Mesothelial cell of epicardium (in vitro differentiated cells): ENCODE measurements around the gene TMEM213. TPM values are rescaled to one million over a fixed set of nuclear protein-coding genes. Genes with fewer than 3 reads are reported as not detected.

Experiments
- DNase-seq, 2 experiments: peaks; one replicate each; pipeline ENCODE4 v3.0.0; 2021; ENCODE audit warnings: low spot score in 2 of 2; ENCODE audit not compliant: unreplicated experiment in 2 of 2
- H3K27ac Mint-ChIP-seq: 2 replicates; pipeline ENCODE4 v1.8.0; 2021; ENCODE audit warnings: mixed read lengths
- H3K27me3 Mint-ChIP-seq: 2 replicates; pipeline ENCODE4 v1.8.0; 2021; ENCODE audit warnings: low read depth, mixed read lengths
- H3K36me3 Mint-ChIP-seq: 2 replicates; pipeline ENCODE4 v1.8.0; 2021; ENCODE audit warnings: mixed read lengths
- H3K4me1 Mint-ChIP-seq: 2 replicates; pipeline ENCODE4 v1.8.0; 2021; ENCODE audit warnings: mixed read lengths
- H3K4me3 Mint-ChIP-seq: 2 replicates; pipeline ENCODE4 v1.8.0; 2021; ENCODE audit warnings: mild to moderate bottlenecking, moderate library complexity, mixed read lengths
- H3K9me3 Mint-ChIP-seq: 2 replicates; pipeline ENCODE4 v1.8.0; 2021; ENCODE audit warnings: mixed read lengths
- CTCF ChIP-seq: fragments of 200-600 bp; sonication (generic); IDR thresholded peaks from one replicate; pipeline ENCODE4 v1.5.0; 2021; ENCODE audit warnings: antibody characterized with exemption; ENCODE audit not compliant: unreplicated experiment
- total RNA-seq: library from RNA; stranded (reverse); gene quantifications from 3 replicates; pipeline ENCODE4 v1.2.1, GENCODE V29; 2021

Gene TMEM213
- total RNA-seq, 1 donor from 2014 or later = not detected

GRCh38 chr7:138842111-138842510, 44.3 kb downstream of the TMEM213 start:
- Mint-ChIP-seq H3K27ac (no peak overlapping the region), H3K36me3 (peaks cover 30% of the 10 kb centered on the region), H3K4me3 (no peak overlapping the region), H3K27me3 (no peaks in the 10 kb centered on the region), H3K4me1 (peaks cover 15% of the 10 kb centered on the region), H3K9me3 (no peaks in the 10 kb centered on the region)
- DNase-seq = no peak
- TF ChIP-seq CTCF = no peak

GRCh38 chr7:138843632-138844580, 46.1 kb downstream of the TMEM213 start:
- no peak overlapping the region for H3K27ac Mint-ChIP-seq
- no peak overlapping the region for H3K4me3 Mint-ChIP-seq
- DNase-seq = no peak
- no peaks in the 10 kb centered on the region for H3K9me3 Mint-ChIP-seq
- H3K36me3 Mint-ChIP-seq = peaks cover 31% of the 10 kb centered on the region
- no peaks in the 10 kb centered on the region for H3K27me3 Mint-ChIP-seq
- H3K4me1 Mint-ChIP-seq = peaks cover 6% of the 10 kb centered on the region
- TF ChIP-seq CTCF = no peak

GRCh38 chr7:138845711-138846110, 47.9 kb downstream of the TMEM213 start:
- H3K27me3 Mint-ChIP-seq = no peaks in the 10 kb centered on the region
- no peak overlapping the region for H3K4me3 Mint-ChIP-seq
- H3K27ac Mint-ChIP-seq = no peak overlapping the region
- H3K9me3 Mint-ChIP-seq = peaks cover 11% of the 10 kb centered on the region
- DNase-seq = no peak
- H3K4me1 Mint-ChIP-seq = peaks cover 6% of the 10 kb centered on the region
- peaks cover 34% of the 10 kb centered on the region for H3K36me3 Mint-ChIP-seq
- no peak for TF ChIP-seq CTCF

- peaks cover 44% of the 10 kb centered on the region for H3K36me3 Mint-ChIP-seq
- no peaks in the 10 kb centered on the region for H3K27me3 Mint-ChIP-seq
- H3K4me3 Mint-ChIP-seq = no peak overlapping the region
- peak overlapping the region; percentile 60 for H3K27ac Mint-ChIP-seq
- TF ChIP-seq CTCF = no peak
- H3K9me3 Mint-ChIP-seq = peaks cover 11% of the 10 kb centered on the region
- peaks cover 10% of the 10 kb centered on the region for H3K4me1 Mint-ChIP-seq
- no peak for DNase-seq
Measured at GRCh38 chr7:138848056-138848980, 50.5 kb downstream of the TMEM213 start.

- Mint-ChIP-seq H3K9me3 (peaks cover 11% of the 10 kb centered on the region), H3K27me3 (no peaks in the 10 kb centered on the region), H3K36me3 (peaks cover 34% of the 10 kb centered on the region), H3K4me1 (peaks cover 10% of the 10 kb centered on the region), H3K27ac (no peak overlapping the region), H3K4me3 (no peak overlapping the region)
- TF ChIP-seq CTCF = no peak
- DNase-seq = no peak
Measured at GRCh38 chr7:138849701-138850100, 51.9 kb downstream of the TMEM213 start.
